ENCODE data around the gene ARHGEF1.

ARHGEF1 gene

GRCh38 chr19:41944336-41944735 lies 61.4 kb downstream of the ARHGEF1 start (continued):
- TF ChIP-seq ZNF785 (tag by site-specific recombination; IDR thresholded peaks at IDR 0.05): no peak
- TF ChIP-seq TSHZ1 (tag by site-specific recombination; IDR thresholded peaks at IDR 0.05; ENCODE audit: borderline replicate concordance): no peak
- no peak for TF ChIP-seq ZNF18 (tag by site-specific recombination; IDR thresholded peaks at IDR 0.05)
- no peak for TF ChIP-seq MZF1 (tag by site-specific recombination; IDR thresholded peaks at IDR 0.05; ENCODE audit: borderline replicate concordance)

GRCh38 chr19:41945135-41945766 lies 62.3 kb downstream of the ARHGEF1 start:
- Histone ChIP-seq H3K27ac (ENCODE audit: extremely low read depth, low read depth, low read length) (no peak overlapping the region), H3K4me3 (ENCODE audit: low read depth, low read length) (no peak overlapping the region), H3K9me3 (ENCODE audit: control insufficient read depth, insufficient read depth, low read depth, low read length) (no peaks in the 10 kb centered on the region), H3K36me3 (ENCODE audit: control insufficient read depth in 2 of 2, insufficient read depth in 1 of 2, low read length in 2 of 2) (no peaks in the 10 kb centered on the region; a peak in 1 of 3 replicates), H3K4me1 (ENCODE audit: control insufficient read depth, insufficient read depth, low read length) (no peaks in the 10 kb centered on the region; the same call in 1 of the 2 replicates)
- 0 out of 2 replicates have a peak, but pooled peaks have one; percentile 48 for TF ChIP-seq ZFHX2 (tag by site-specific recombination; conservative IDR thresholded peaks at IDR 0.05)
- TF ChIP-seq ZNF37A (tag by site-specific recombination; IDR thresholded peaks at IDR 0.05): no peak
- CTCF ChIA-PET: interaction anchor here (0.6 to 3.7 kb wide), 12 partner anchors 10 to 192 kb away, joined by 3 to 17 read pairs (median 3); no protein-coding TSS in a partner anchor
- POLR2A ChIA-PET: interaction anchor here (0.6 to 2.6 kb wide), 5 partner anchors 56 to 143 kb away, joined by 3 to 10 read pairs (median 5); no protein-coding TSS in a partner anchor

- TF ChIP-seq ZNF174 (tag by site-specific recombination; IDR thresholded peaks at IDR 0.05) (no peak), PBX3 (CRISPR knock-in tag; IDR thresholded peaks at IDR 0.05) (no peak), ZNF664 (tag by site-specific recombination; IDR thresholded peaks at IDR 0.05) (no peak), ZNF140 (tag by site-specific recombination; IDR thresholded peaks at IDR 0.05) (no peak)
- Histone ChIP-seq H3K4me1 (ENCODE audit: control insufficient read depth, insufficient read depth, low read length) (no peaks in the 10 kb centered on the region), H3K36me3 (ENCODE audit: control insufficient read depth in 2 of 2, insufficient read depth in 1 of 2, low read length in 2 of 2) (no peaks in the 10 kb centered on the region; a peak in 1 of 3 replicates), H3K27ac (ENCODE audit: extremely low read depth, low read depth, low read length) (no peak overlapping the region), H3K4me3 (ENCODE audit: low read depth, low read length) (no peak overlapping the region), H3K9me3 (ENCODE audit: control insufficient read depth, insufficient read depth, low read depth, low read length) (no peaks in the 10 kb centered on the region)
- POLR2A ChIA-PET: interaction anchor here (2.6 kb wide), 1 partner anchor 74 kb away, joined by 10 read pairs; no protein-coding TSS in a partner anchor
- CTCF ChIA-PET: interaction anchor here (1.1 to 3.7 kb wide), 4 partner anchors 12 to 305 kb away, joined by 4 to 17 read pairs (median 4); no protein-coding TSS in a partner anchor
Observed at GRCh38 chr19:41947091-41947490, 64.1 kb downstream of the ARHGEF1 start.

- CTCF ChIA-PET: interaction anchor here (0.7 to 6.1 kb wide), 16 partner anchors 9 to 156 kb away, joined by 3 to 61 read pairs (median 4); partner anchors contain the start of gene ERFL
- H3K36me3 ChIP-seq (ENCODE audit: control insufficient read depth in 2 of 2, insufficient read depth in 1 of 2, low read length in 2 of 2): peaks cover 15 to 18% of the 10 kb centered on the region in 2 experiments; a peak in 2 of 3 replicates
- H3K9me3 ChIP-seq (ENCODE audit: control insufficient read depth, insufficient read depth, low read depth, low read length): no peaks in the 10 kb centered on the region
- no peaks in the 10 kb centered on the region for H3K4me1 ChIP-seq (ENCODE audit: control insufficient read depth, insufficient read depth, low read length)
- H3K4me3 ChIP-seq (ENCODE audit: low read depth, low read length): no peak overlapping the region
- POLR2A ChIA-PET: interaction anchor here (2.0 to 3.3 kb wide), 2 partner anchors 79 to 92 kb away, joined by 6 to 17 read pairs; partner anchors contain the start of gene RPS19
- H3K27ac ChIP-seq (ENCODE audit: extremely low read depth, low read depth, low read length): no peak overlapping the region
- TF ChIP-seq ZNF184 (tag by site-specific recombination; IDR thresholded peaks at IDR 0.05) (no peak), ZNF792 (tag by site-specific recombination; IDR thresholded peaks at IDR 0.05) (no peak), ZSCAN30 (tag by site-specific recombination; IDR thresholded peaks at IDR 0.05) (0 out of 2 replicates have a peak, but pooled peaks have one; percentile 66), SP2 (tag by site-specific recombination; IDR thresholded peaks at IDR 0.05) (0 out of 2 replicates have a peak, but pooled peaks have one; percentile 17), ZBTB20 (tag by site-specific recombination; IDR thresholded peaks at IDR 0.05) (peak; percentile 30; the same call in 1 of the 2 replicates), ZNF623 (tag by site-specific recombination; IDR thresholded peaks at IDR 0.05) (no peak), GFI1B (tag by site-specific recombination; IDR thresholded peaks at IDR 0.05) (peak; percentile 53; the same call in 1 of the 2 replicates), ZNF561 (tag by site-specific recombination; IDR thresholded peaks at IDR 0.05; ENCODE audit: borderline replicate concordance) (0 out of 2 replicates have a peak, but pooled peaks have one; percentile 42), ZNF26 (tag by site-specific recombination; IDR thresholded peaks at IDR 0.05) (no peak)
Observed at GRCh38 chr19:41951686-41952172, 68.7 kb downstream of the ARHGEF1 start.
